GM19372 (cell line): Measurements from ENCODE around the gene RBMS1.

ENCODE experiments used
- ATAC-seq: cut with Tn5 transposase; IDR thresholded peaks from one replicate; pipeline ENCODE4 v1.9.1; 2021; ENCODE audit warnings: mild to moderate bottlenecking, low read depth, moderate library complexity; ENCODE audit not compliant: unreplicated experiment

RBMS1 gene

GRCh38 chr2:160267692-160268091 is 225.9 kb downstream of the RBMS1 start:
- ATAC-seq, result no peak

- ATAC-seq, result no peak
Measured at GRCh38 chr2:160267022-160267421, 226.6 kb downstream of the RBMS1 start.

GRCh38 chr2:160266037-160266551 is 227.5 kb downstream of the RBMS1 start:
- ATAC-seq, result no peak

- no peak for ATAC-seq
Measured at GRCh38 chr2:160264308-160264707, 229.3 kb downstream of the RBMS1 start.

- ATAC-seq, result no peak
Measured at GRCh38 chr2:160261732-160262131, 231.9 kb downstream of the RBMS1 start.

GRCh38 chr2:160258492-160258805 is 235.2 kb downstream of the RBMS1 start:
- no peak for ATAC-seq

- ATAC-seq, result no peak
Measured at GRCh38 chr2:160257743-160258491, 235.7 kb downstream of the RBMS1 start.

- no peak for ATAC-seq
Measured at GRCh38 chr2:160257041-160257742, 236.4 kb downstream of the RBMS1 start.

GRCh38 chr2:160256507-160256906 is 237.1 kb downstream of the RBMS1 start:
- no peak for ATAC-seq

- no peak for ATAC-seq
Measured at GRCh38 chr2:160255408-160255807, 238.2 kb downstream of the RBMS1 start.

- ATAC-seq, result no peak
Measured at GRCh38 chr2:160254189-160254762, 239.3 kb downstream of the RBMS1 start.

GRCh38 chr2:160253440-160254188 is 240.0 kb downstream of the RBMS1 start:
- no peak for ATAC-seq

- no peak for ATAC-seq
Measured at GRCh38 chr2:160252900-160253299, 240.7 kb downstream of the RBMS1 start.

GRCh38 chr2:160252278-160252887 is 241.2 kb downstream of the RBMS1 start:
- no peak for ATAC-seq

GRCh38 chr2:160251569-160251968 is 242.0 kb downstream of the RBMS1 start:
- ATAC-seq, result no peak

- no peak for ATAC-seq
Measured at GRCh38 chr2:160249876-160250275, 243.7 kb downstream of the RBMS1 start.

- no peak for ATAC-seq
Measured at GRCh38 chr2:160247296-160248035, 246.1 kb downstream of the RBMS1 start.

GRCh38 chr2:160246356-160246755 is 247.3 kb downstream of the RBMS1 start:
- ATAC-seq, result no peak

- ATAC-seq, result no peak
Measured at GRCh38 chr2:160245614-160246155, 247.9 kb downstream of the RBMS1 start.
